ENCODE results near the gene ACOT8.
"Not testable (repeated sequence)": the region's sequence is repeated elsewhere in the genome, so short reads cannot be mapped to it uniquely, and the experiment has no call there.

Gene ACOT8
- 7.4 to 26.1 (median 16.8) reads per million in 18 experiments for total RNA-seq

- peak; percentile 100 for DNase-seq
These were observed at the start of gene ACOT8, which contains the start of gene ZSWIM3 for GRCh38 chr20:45857114-45857881. ACOT8 (minus strand) TSS chr20:45857392; CDS start chr20:45857315, 77 bp downstream. ZSWIM3 (plus strand) TSS chr20:45857614; CDS start chr20:45857826, 212 bp downstream.

- no peak for DNase-seq
These were observed 48.4 kb upstream of the ACOT8 start for GRCh38 chr20:45905505-45906079.

DNA sequence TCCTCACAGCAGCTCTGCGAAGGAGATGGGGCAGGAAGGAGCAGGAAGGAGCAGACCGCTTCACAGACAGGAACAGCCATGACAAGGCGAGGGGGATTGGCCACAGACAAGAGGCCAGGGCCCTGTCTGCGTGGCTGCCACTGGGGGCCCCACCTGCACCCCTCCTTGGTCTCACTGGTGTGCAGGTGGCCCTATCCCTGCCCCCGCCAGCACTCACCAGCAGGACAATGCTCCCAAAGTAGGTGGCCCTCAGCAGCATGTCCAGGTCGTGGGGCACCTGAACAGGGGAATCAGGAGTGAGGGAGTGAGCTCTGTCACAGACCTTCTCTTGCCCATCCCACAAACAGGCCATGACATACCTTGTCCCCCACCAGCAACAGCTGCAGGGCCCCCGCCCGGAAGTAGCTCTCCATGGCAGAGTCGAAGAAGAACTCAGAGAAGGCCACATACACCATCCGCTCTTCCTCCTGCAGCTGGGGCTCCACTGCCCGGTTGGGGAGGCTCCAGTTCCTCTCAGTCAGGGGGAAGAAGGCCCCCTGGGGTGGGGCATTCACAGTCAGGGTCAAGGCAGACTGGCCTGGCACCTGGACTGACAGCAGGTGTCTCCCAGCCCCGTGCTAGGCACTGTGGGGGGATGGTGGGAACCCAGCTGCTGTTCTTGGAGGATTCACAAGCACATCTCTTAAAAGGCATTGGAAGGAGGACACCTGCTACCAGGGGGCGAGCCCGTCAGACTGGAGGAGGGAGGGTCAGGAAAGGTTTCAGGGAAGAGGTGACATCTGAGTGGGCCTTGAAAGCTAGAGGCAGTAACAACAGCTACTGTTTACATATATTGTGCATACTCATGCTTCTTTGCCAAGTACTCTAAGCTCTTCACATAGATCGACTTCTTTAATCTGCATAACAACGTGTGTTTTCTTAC, 47.7 kb upstream of the ACOT8 start:
- no peak for DNase-seq

GRCh38 chr20:45902199-45902701, 45.1 kb upstream of the ACOT8 start:
- no peak for DNase-seq

DNA sequence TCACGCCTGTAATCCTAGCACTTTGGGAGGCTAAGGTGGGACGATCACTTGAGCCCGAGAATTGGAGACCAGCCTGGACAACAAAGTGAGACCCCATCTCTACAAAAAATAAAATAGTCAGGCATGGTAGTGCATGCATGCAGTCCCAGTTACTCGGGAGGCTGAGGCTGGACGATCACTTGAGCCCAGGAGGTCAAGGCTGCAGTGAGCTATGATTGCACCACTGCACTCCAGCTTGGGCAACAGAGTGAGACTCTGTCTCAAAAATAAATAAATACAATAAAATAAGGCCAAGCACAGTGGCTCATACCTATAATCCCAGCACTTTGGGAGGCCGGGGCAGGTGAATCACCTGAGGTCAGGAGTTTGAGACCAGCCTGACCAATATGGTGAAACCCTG, 44.1 kb upstream of the ACOT8 start:
- DNase-seq = not testable (repeated sequence)

GRCh38 chr20:45899046-45899835, 42.0 kb upstream of the ACOT8 start:
- no peak for DNase-seq

GRCh38 chr20:45898285-45898684, 41.1 kb upstream of the ACOT8 start:
- DNase-seq = no peak

GRCh38 chr20:45897692-45898091, 40.5 kb upstream of the ACOT8 start:
- no peak for DNase-seq

DNA sequence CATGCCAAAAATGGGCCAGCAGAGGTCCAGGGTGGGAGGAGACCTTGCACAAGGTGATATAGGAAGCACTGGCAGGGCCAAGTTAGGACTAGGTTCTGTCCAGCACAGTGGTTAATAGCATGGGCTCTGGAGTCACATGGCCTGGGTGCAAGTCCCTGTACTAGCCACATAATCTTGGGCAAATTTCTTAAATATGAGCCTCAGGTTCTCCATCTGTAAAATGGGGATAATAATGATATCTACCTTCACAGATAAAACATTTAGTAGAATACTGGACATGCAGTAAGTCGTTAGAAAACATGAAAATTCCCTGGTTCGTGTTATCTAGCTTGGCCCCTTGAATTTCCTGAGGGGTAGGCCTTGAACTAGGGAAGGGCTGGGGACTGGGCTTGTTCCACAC, 40.1 kb upstream of the ACOT8 start:
- no peak for DNase-seq

- no peak for DNase-seq
These were observed 39.5 kb upstream of the ACOT8 start for GRCh38 chr20:45896641-45897161.

- no peak for DNase-seq
These were observed 37.6 kb upstream of the ACOT8 start for GRCh38 chr20:45894797-45895196.

DNA sequence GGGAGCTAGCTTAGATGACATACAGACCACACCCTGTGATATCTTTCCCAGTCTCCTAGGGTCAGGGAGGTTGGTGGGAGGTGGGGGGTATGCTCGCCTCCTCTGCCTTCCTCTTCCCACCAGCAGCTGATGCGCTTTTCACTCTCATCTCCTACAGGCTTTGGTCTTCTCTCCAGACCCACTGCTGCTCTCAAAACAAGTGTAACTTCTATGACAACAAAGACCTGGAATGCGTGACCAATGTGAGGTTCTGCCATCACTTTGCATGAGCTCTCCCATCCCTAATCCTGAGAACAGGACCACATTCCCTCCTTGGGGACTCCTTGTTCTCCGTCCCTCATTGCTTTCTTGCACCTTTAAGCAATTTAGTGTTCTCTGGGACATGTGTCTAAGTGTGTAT, 36.6 kb upstream of the ACOT8 start:
- no peak for DNase-seq

DNA sequence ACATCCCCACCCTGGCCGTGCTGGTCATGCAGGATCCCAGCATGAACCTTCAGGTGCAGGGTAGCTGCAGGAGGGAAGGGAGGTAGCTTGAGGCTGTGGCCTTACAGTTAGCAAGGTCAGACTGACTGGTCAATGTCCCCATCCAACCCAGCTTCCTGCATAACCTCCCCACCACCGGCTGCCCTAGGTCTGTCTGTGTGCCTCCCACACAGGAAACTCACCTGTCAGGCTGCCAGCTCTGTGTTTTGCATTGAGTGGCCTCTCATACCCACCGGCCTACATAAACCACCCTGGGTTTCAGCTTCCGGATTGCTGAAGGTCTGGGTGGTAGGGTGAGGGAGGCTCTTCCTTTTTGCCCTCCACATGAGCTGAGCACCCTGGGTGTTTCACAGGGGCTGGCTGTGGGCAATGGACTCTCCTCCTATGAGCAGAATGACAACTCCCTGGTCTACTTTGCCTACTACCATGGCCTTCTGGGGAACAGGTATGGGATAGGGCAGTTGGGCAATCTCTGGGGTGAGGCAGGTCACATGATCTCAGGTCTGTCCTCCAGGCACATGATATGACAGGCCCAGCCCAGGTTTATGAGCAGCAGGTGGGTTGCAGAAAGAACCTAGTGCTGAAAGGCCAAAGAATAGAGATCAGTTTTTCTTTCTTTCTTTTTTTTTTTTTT, 35.8 kb upstream of the ACOT8 start:
- no peak for DNase-seq

DNA sequence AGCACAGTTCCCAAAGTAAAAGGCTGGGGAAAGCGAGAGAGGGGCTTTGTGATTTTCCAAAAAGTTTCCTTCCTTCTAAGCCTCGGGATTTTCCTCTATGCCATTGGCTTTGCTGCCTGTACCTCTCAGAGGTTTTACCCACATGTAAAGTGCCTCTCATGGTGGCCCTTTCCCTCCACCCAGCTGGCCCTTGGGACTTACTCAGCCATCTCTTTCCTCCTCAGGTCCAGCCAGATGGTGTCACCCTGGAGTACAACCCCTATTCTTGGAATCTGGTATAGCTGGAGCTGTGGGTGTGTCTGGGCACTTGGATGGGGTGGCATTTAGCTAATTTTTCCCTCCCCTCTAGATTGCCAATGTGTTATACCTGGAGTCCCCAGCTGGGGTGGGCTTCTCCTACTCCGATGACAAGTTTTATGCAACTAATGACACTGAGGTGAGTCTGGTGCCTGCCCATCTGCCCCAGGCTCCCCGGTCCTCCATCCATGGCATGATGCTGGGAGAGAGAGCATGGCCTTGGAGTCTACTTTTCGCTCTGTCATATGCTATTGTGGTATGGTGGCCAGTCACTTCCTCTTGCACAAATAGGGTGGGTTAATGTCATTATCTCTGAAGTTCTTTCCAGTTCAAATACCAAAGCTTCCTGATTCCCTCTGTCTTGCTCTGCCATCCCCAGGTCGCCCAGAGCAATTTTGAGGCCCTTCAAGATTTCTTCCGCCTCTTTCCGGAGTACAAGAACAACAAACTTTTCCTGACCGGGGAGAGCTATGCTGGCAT, 35.0 kb upstream of the ACOT8 start:
- DNase-seq = peak; percentile 52 to 59

- DNase-seq = peak; percentile 77 to 84
These were observed 34.1 kb upstream of the ACOT8 start, which contains the start of the genes CTSA and NEURL2 for GRCh38 chr20:45890985-45891983. CTSA (plus strand) TSS chr20:45891335; CDS start chr20:45891569, 234 bp downstream. NEURL2 (minus strand) TSS chr20:45891208; CDS start chr20:45890991, 217 bp downstream.

- DNase-seq = peak; percentile 76 to 77
These were observed 33.1 kb upstream of the ACOT8 start for GRCh38 chr20:45890077-45890984.

DNA sequence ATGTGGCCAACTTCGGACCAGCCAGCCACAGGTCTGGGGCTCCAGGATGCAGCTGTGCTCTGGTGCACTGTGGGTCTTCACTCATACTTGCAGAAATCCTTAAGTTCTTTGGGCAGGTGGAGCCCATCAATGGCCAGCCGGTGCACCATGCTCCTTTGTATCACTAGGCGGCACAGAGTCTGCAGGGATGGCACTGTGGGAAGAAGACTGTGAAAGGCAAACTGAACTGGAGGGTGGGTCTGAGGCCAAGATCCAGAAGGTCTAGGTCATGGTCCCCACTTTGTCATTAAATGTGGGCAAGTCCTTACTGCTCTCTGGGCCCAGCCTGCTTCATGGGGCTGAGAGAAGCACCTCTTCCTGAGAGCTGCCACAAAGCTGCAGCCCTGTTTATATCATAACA, 31.5 kb upstream of the ACOT8 start:
- no peak for DNase-seq

DNA sequence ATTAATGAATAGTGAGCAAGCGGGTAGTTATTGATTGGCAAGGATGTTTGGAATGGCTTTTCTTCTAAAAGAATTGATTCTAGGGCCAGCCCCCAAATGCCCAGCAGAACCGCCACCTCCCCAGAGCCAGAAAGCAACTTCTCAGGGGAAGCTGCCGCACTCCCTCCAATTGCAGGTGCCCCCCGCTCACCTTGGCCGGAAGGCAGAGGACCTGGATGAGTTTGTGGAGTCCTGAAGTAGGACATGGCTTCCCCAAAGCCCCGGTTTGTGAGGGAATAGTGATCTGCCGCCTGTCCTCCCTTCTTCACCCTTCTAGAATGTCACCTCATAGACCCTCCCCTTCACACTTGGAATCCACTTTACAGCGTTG, 30.1 kb upstream of the ACOT8 start, which contains the start of gene SPATA25:
SPATA25 (minus strand) TSS at position 277 of the 370 bp plus-strand sequence; CDS start at position 245, 32 bp downstream.
- no peak for DNase-seq
